Measurements from ENCODE around the gene ZW10.
"Not testable (repeated sequence)": the region's sequence is repeated elsewhere in the genome, so short reads cannot be mapped to it uniquely, and the experiment has no call there.

Gene ZW10

GRCh38 chr11:113752932-113753331 lies 20.6 kb downstream of the ZW10 start:
- no peak for DNase-seq (ENCODE audit: low read depth)

- DNase-seq (ENCODE audit: low read depth): no peak
These were observed 37.2 kb downstream of the ZW10 start for GRCh38 chr11:113736323-113736722.

- no peak for DNase-seq (ENCODE audit: low read depth)
These were observed 41.4 kb downstream of the ZW10 start for GRCh38 chr11:113732092-113732491.

GRCh38 chr11:113730887-113731726 lies 42.4 kb downstream of the ZW10 start:
- peak; percentile 63 for DNase-seq (ENCODE audit: low read depth)

GRCh38 chr11:113729456-113729855 lies 44.0 kb downstream of the ZW10 start:
- peak; percentile 13 for DNase-seq (ENCODE audit: low read depth)

GRCh38 chr11:113728814-113729213 lies 44.7 kb downstream of the ZW10 start:
- DNase-seq (ENCODE audit: low read depth): no peak

GRCh38 chr11:113725913-113726312 lies 47.6 kb downstream of the ZW10 start:
- no peak for DNase-seq (ENCODE audit: low read depth)

GRCh38 chr11:113725407-113725806 lies 48.1 kb downstream of the ZW10 start:
- no peak for DNase-seq (ENCODE audit: low read depth)

- DNase-seq (ENCODE audit: low read depth): no peak
These were observed 48.7 kb downstream of the ZW10 start for GRCh38 chr11:113724778-113725177.

- DNase-seq (ENCODE audit: low read depth): no peak
These were observed 49.7 kb downstream of the ZW10 start for GRCh38 chr11:113723787-113724186.

- no peak for DNase-seq (ENCODE audit: low read depth)
These were observed 50.6 kb downstream of the ZW10 start for GRCh38 chr11:113722934-113723333.

GRCh38 chr11:113722221-113722620 lies 51.3 kb downstream of the ZW10 start:
- no peak for DNase-seq (ENCODE audit: low read depth)

- DNase-seq (ENCODE audit: low read depth): no peak
These were observed 51.9 kb downstream of the ZW10 start for GRCh38 chr11:113721462-113722066.

GRCh38 chr11:113720478-113720877 lies 53.0 kb downstream of the ZW10 start:
- DNase-seq (ENCODE audit: low read depth): not testable (repeated sequence)

- no peak for DNase-seq (ENCODE audit: low read depth)
These were observed 57.4 kb downstream of the ZW10 start for GRCh38 chr11:113715882-113716625.

GRCh38 chr11:113715273-113715672 lies 58.2 kb downstream of the ZW10 start:
- DNase-seq (ENCODE audit: low read depth): no peak

GRCh38 chr11:113710989-113711388 lies 62.5 kb downstream of the ZW10 start:
- DNase-seq (ENCODE audit: low read depth): no peak

GRCh38 chr11:113705871-113706655 lies 67.4 kb downstream of the ZW10 start, which contains the start of gene TMPRSS5:
Gene TMPRSS5, minus strand, starts transcription at chr11:113706308. Its CDS starts 84 bp downstream, at chr11:113706224.
- no peak for DNase-seq (ENCODE audit: low read depth)

- not testable (repeated sequence) for DNase-seq (ENCODE audit: low read depth)
These were observed 69.9 kb downstream of the ZW10 start for GRCh38 chr11:113703551-113703950.

GRCh38 chr11:113701491-113701890 lies 72.0 kb downstream of the ZW10 start:
- DNase-seq (ENCODE audit: low read depth): no peak

GRCh38 chr11:113698515-113698914 lies 75.0 kb downstream of the ZW10 start:
- no peak for DNase-seq (ENCODE audit: low read depth)

All from EH (cell line).